IMR-90 (cell line): Measurements from ENCODE around the gene PMS2. TPM values are rescaled to one million over a fixed set of nuclear protein-coding genes. Genes with fewer than 3 reads are reported as not detected.

Source experiments
- ATAC-seq: fragments of 200-7000 bp; cut with Tn5 transposase; 2 replicates; pipeline ENCODE4 v1.9.1; 2020; ENCODE audit warnings: low read depth, mild to moderate bottlenecking, moderate library complexity
- BruUV-seq: library from RNA; stranded (reverse); fragments of 400-500 nt; replicated peaks from 2 replicates; lab custom pipeline; 2021; lab: Mats Ljungman, UMichigan
- CTCF ChIA-PET: fragments of 300-600 bp; formaldehyde crosslinking; extraction: SDS; loops from one replicate; lab custom pipeline; 2021; ENCODE audit warnings: antibody characterized with exemption; lab: Yijun Ruan, JAX
- POLR2A ChIA-PET: fragments of 300-600 bp; sonication (Branson Sonifier 250); formaldehyde crosslinking; loops from one replicate; lab custom pipeline; 2022; ENCODE audit warnings: antibody characterized with exemption; ENCODE audit not compliant: unreplicated experiment; lab: Charles Lee
- DNase-seq: peaks from one replicate; pipeline ENCODE4 v3.0.0; 2013
- H2AFZ ChIP-seq: replicated peaks from 2 replicates; pipeline ENCODE3; 2013; ENCODE audit warnings: low read length, mild to moderate bottlenecking; ENCODE audit not compliant: poor library complexity
- H2AK5ac ChIP-seq: 2 replicates; pipeline ENCODE4 v1.6.1; 2013; ENCODE audit warnings: low read depth, low read length, inconsistent platforms
- H2AK9ac ChIP-seq: replicated peaks from 2 replicates; pipeline ENCODE3; 2013; ENCODE audit warnings: mild to moderate bottlenecking, low read depth, low read length, moderate library complexity; ENCODE audit not compliant: poor library complexity
- H2BK120ac ChIP-seq: 2 replicates; pipeline ENCODE4 v1.6.1; 2013; ENCODE audit warnings: low read depth, low read length, inconsistent platforms
- H2BK15ac ChIP-seq: 3 replicates; pipeline ENCODE4 v1.6.1; 2013; ENCODE audit warnings: low read depth, low read length, inconsistent platforms
- H2BK20ac ChIP-seq: 2 replicates; pipeline ENCODE4 v1.6.1; 2013; ENCODE audit warnings: low read depth, mild to moderate bottlenecking, inconsistent platforms, low read length, moderate library complexity
- H2BK5ac ChIP-seq: 2 replicates; pipeline ENCODE4 v1.6.1; 2013; ENCODE audit warnings: mild to moderate bottlenecking, low read depth, low read length, inconsistent platforms; ENCODE audit not compliant: poor library complexity, severe bottlenecking
- H3K14ac ChIP-seq: replicated peaks from 2 replicates; pipeline ENCODE4 v1.6.1; 2013; ENCODE audit warnings: low read depth, low read length, inconsistent platforms
- H3K18ac ChIP-seq: 2 replicates; pipeline ENCODE4 v1.6.1; 2013; ENCODE audit warnings: low read depth, low read length, control low read depth
- H3K23ac ChIP-seq: 2 replicates; pipeline ENCODE4 v1.6.1; 2013; ENCODE audit warnings: low read depth, low read length, inconsistent platforms
- H3K27ac ChIP-seq: 2 replicates; pipeline ENCODE4 v1.5.1; 2013; ENCODE audit warnings: mild to moderate bottlenecking, control low read depth, low read length; ENCODE audit not compliant: insufficient read depth
- H3K27me3 ChIP-seq: 2 replicates; pipeline ENCODE4 v1.6.1; 2013; ENCODE audit warnings: low read length; ENCODE audit not compliant: control insufficient read depth, insufficient read depth
- H3K36me3 ChIP-seq: 2 replicates; pipeline ENCODE4 v1.6.1; 2013; ENCODE audit warnings: low read length, mixed read lengths; ENCODE audit not compliant: control insufficient read depth, insufficient read depth
- H3K4ac ChIP-seq: 2 replicates; pipeline ENCODE4 v1.6.1; 2013; ENCODE audit warnings: low read depth, low read length, inconsistent platforms
- H3K4me1 ChIP-seq: 2 replicates; pipeline ENCODE4 v1.6.1; 2013; ENCODE audit warnings: low read length, mixed read lengths; ENCODE audit not compliant: control insufficient read depth, insufficient read depth
- H3K4me2 ChIP-seq: 2 replicates; pipeline ENCODE4 v1.6.1; 2013; ENCODE audit warnings: low read depth, mild to moderate bottlenecking, control low read depth, low read length, moderate library complexity
- H3K4me3 ChIP-seq: 2 replicates; pipeline ENCODE4 v1.5.1; 2013; ENCODE audit warnings: low read depth, mild to moderate bottlenecking, control low read depth, low read length, moderate library complexity; ENCODE audit not compliant: insufficient read depth
- H3K56ac ChIP-seq: 2 replicates; pipeline ENCODE4 v1.6.1; 2013; ENCODE audit warnings: low read length, inconsistent platforms; ENCODE audit not compliant: insufficient read depth; ENCODE audit errors: extremely low read depth
- H3K79me1 ChIP-seq, 2 experiments: 2 replicates each; pipeline ENCODE4 v1.6.1; 2013; ENCODE audit warnings: low read length in 2 of 2, inconsistent platforms in 1 of 2, low read depth in 1 of 2
- H3K9ac ChIP-seq: 2 replicates; pipeline ENCODE4 v1.6.1; 2013; ENCODE audit warnings: low read depth, low read length, control low read depth
- H3K9me1 ChIP-seq: 2 replicates; pipeline ENCODE4 v1.6.1; 2013; ENCODE audit warnings: low read length, inconsistent platforms; ENCODE audit not compliant: insufficient read depth
- H3K9me3 ChIP-seq: 2 replicates; pipeline ENCODE4 v1.6.1; 2013; ENCODE audit warnings: low read length; ENCODE audit not compliant: control insufficient read depth, insufficient read depth
- H4K20me1 ChIP-seq: 2 replicates; pipeline ENCODE4 v1.6.1; 2013; ENCODE audit warnings: low read length, inconsistent platforms; ENCODE audit not compliant: insufficient read depth
- H4K5ac ChIP-seq: 2 replicates; pipeline ENCODE4 v1.6.1; 2013; ENCODE audit warnings: mild to moderate bottlenecking, low read depth, low read length, control low read depth
- H4K8ac ChIP-seq, 2 experiments: 2 replicates each; pipeline ENCODE4 v1.6.1; 2013; ENCODE audit warnings: low read depth in 2 of 2, low read length in 2 of 2, control low read depth in 1 of 2, inconsistent platforms in 1 of 2
- H4K91ac ChIP-seq: 2 replicates; pipeline ENCODE4 v1.6.1; 2013; ENCODE audit warnings: low read depth, low read length, inconsistent platforms; ENCODE audit not compliant: insufficient read depth
- CTCF ChIP-seq: conservative IDR thresholded peaks from 2 replicates; pipeline ENCODE4 v1.5.1; 2012; ENCODE audit warnings: mild to moderate bottlenecking, low read depth, low read length, improper control_type of control experiment
- MAFK ChIP-seq: IDR thresholded peaks from 2 replicates; pipeline ENCODE4 v1.6.1; 2012; ENCODE audit warnings: low read depth, low read length, improper control_type of control experiment
- WGBS, 2 experiments: methylation state at CpG; one replicate each; pipeline versions ENCODE4 v1.1.5 to v1.1.7; 2013; ENCODE audit warnings: missing lambda C conversion rate in 2 of 2; ENCODE audit not compliant: insufficient read length in 1 of 2; ENCODE audit errors: extremely low coverage in 2 of 2; 5-methylcytosine and 5-hydroxymethylcytosine counted together
- dilution Hi-C: fragments of 300-500 bp; cut with HindIII; formaldehyde crosslinking; loops from one replicate; pipeline ENCODE4 v1.14.3; 2018; ENCODE audit warnings: low sequenced_read_pairs; ENCODE audit not compliant: unreplicated experiment
- in situ Hi-C: fragments of 300-500 bp; cut with MboI; formaldehyde crosslinking; loops from 3 replicates; pipeline ENCODE4 v1.14.3; 2019; ENCODE audit warnings: low sequenced_read_pairs, inconsistent platforms, mixed read lengths
- intact Hi-C: fragments of 100-400 bp; cut with micrococcal nuclease; formaldehyde crosslinking; loops from 2 replicates; pipeline ENCODE4 v1.10.0; 2022
- polyA plus RNA-seq, 3 experiments: library from polyadenylated mRNA; depleted of rRNA; stranded (reverse); fragments of >200 nt; gene quantifications; 2 replicates each; pipeline ENCODE4 v1.2.3, GENCODE V29; 2012; ENCODE audit warnings: low replicate concordance in 1 of 3
- total RNA-seq: library from RNA; depleted of rRNA; stranded (reverse); fragments of >200 nt; gene quantifications from 2 replicates; pipeline ENCODE4 v1.2.3, GENCODE V29; 2012

PMS2 gene
- total and polyA plus RNA-seq, 2 of the 4 experiments (the other 2 are of a cell fraction), result 6.8 to 14.3 TPM

DNA sequence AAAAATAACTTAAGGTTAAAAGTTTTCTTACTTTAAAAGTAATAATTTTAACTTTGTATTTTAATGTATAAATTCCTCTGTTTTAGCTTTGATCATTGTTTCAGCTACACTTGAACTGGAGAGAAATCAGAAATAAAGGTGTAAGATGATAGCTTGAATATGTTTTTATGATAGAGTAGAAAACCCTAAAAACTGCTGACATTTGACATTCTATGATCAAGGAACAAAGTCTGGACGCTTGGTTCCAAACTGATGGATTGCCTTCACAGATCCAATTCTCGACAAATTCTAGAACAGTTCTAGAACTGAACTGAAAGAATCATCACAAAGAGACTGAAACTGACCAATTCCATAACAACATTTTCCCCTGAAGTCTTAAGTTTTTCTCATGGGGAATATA, 22.1 kb upstream of the PMS2 start, which contains the start of gene ANKRD61:
Gene ANKRD61, plus strand, starts transcription at position 389 of the 400 bp plus-strand sequence. Its CDS starts 0 bp downstream, at position 389.
- H3K9me3 ChIP-seq, result no peaks in the 10 kb centered on the region

More for the DNA sequence above, 22.1 kb upstream of the PMS2 start, which contains the start of gene ANKRD61:
- H3K4ac ChIP-seq, result no peak within 1 kb of the TSS
- H2BK5ac ChIP-seq, result no peak within 1 kb of the TSS
- no peak within 1 kb of the TSS for H3K27ac ChIP-seq
- H3K27me3 ChIP-seq, result no peaks in the 10 kb centered on the region
- H3K23ac ChIP-seq, result no peak within 1 kb of the TSS
- peaks cover 23 to 36% of the 10 kb centered on the region in 2 experiments for H3K79me1 ChIP-seq
- no peak within 1 kb of the TSS for H3K14ac ChIP-seq
- H4K5ac ChIP-seq, result no peak within 1 kb of the TSS
- intact Hi-C loops, result no loop called here
- no peak within 1 kb of the TSS for H2BK20ac ChIP-seq
- H3K56ac ChIP-seq, result no peak within 1 kb of the TSS
- ATAC-seq (no peak), DNase-seq (no peak)
- no peak within 1 kb of the TSS for H3K18ac ChIP-seq
- no peak within 1 kb of the TSS for H3K4me3 ChIP-seq
- WGBS, 2 experiments, result no CpG with 5 or more reads among the region's 2 CpGs
- POLR2A ChIA-PET, result no interaction called here
- in situ Hi-C loops, result no loop called here
- no peak within 1 kb of the TSS for H2BK15ac ChIP-seq
- no peak within 1 kb of the TSS for H2AFZ ChIP-seq
- H2AK5ac ChIP-seq, result no peak within 1 kb of the TSS
- H4K91ac ChIP-seq, result no peak within 1 kb of the TSS
- H3K36me3 ChIP-seq, result peaks cover 53% of the 10 kb centered on the region
- dilution Hi-C loops, result no loop called here
- peak; percentile 61 for TF ChIP-seq MAFK
- no peak for TF ChIP-seq CTCF
- no peaks in the 10 kb centered on the region; the same call in 1 of the 2 replicates for H4K20me1 ChIP-seq
- H3K9me1 ChIP-seq, result peaks cover 6% of the 10 kb centered on the region; the same call in 1 of the 2 replicates
- BruUV-seq, result no TSS peak
- CTCF ChIA-PET, result no interaction called here
- no peak within 1 kb of the TSS for H2BK120ac ChIP-seq
- no peak within 1 kb of the TSS for H4K8ac ChIP-seq
- H2AK9ac ChIP-seq, result no peak within 1 kb of the TSS
- H3K4me2 ChIP-seq, result no peak within 1 kb of the TSS
- H3K9ac ChIP-seq, result no peak within 1 kb of the TSS
- no peaks in the 10 kb centered on the region for H3K4me1 ChIP-seq
